Epithelial cell of prostate (primary cell): ENCODE measurements around the gene CDH13.

Source experiments
- DNase-seq: peaks from one replicate; pipeline ENCODE4 v3.0.0-alpha.2; 2011; ENCODE audit warnings: low read depth, low spot score
- H3K27ac ChIP-seq: fragments of 450-650 bp; 2 replicates; pipeline ENCODE4 v1.5.1; 2017; ENCODE audit warnings: mild to moderate bottlenecking

Gene CDH13

DNA sequence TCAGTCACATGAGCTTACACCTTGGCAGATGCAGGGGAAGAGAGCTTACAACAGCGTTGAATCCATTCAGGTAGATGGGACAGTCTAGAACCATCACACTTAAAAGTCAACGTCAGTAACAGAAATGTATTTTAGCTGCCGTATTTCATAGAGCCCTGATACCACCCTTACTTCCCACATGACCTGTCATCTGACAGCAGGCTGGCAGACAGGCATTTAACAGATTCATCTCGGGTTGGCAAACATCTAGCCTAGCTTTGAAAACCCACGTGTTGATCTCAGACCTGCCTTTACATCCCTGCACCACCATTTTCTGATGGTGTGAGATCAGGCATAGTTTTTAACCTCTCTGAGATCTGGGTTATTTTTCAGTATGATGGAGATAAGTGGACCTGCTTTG is 1003.1 kb downstream of the CDH13 start:
- H3K27ac ChIP-seq = no peak overlapping the region
- no peak for DNase-seq

DNA sequence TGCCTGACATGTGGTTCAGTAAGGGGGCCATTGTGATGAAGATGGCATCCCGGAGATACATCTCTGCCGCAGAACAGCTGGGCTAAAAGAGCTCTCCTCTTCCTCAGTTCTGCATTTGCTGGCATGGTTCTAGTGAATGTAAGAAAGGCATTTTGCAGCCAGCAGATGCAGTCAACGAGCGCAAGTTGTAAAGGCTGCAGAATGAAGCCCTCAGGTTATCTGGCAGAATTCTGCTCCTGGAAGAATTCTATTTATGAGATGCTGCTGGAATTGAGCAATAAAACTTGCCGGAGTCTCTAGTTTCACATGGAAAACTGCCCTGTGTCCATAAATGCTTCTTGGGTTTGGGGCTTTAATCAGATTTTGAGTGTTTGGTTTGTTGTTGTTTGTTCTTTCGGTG is 1004.2 kb downstream of the CDH13 start:
- no peak overlapping the region for H3K27ac ChIP-seq
- DNase-seq = no peak

DNA sequence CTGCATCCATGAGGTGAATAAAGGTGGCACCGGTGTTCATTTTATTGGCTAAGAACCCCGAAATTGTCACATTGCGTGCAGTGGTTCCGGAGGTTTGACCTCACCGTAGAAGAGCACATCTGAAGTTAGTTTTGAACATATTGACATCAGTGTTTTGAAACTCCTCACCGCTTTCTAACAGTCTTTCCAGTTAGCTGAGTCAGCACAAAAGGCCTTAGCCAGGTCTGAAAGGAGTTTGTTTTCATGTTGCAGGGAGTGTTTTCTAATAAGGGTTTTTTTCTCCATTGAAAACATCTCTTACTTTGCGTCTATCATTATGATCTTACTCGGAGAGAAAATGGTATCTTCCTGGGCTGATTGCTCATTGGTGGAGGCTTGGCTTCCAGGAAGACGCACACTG is 1006.5 kb downstream of the CDH13 start:
- H3K27ac ChIP-seq = no peak overlapping the region
- DNase-seq = no peak

- no peak for DNase-seq
These were observed 1021.6 kb downstream of the CDH13 start for GRCh38 chr16:83648347-83648746.

DNA sequence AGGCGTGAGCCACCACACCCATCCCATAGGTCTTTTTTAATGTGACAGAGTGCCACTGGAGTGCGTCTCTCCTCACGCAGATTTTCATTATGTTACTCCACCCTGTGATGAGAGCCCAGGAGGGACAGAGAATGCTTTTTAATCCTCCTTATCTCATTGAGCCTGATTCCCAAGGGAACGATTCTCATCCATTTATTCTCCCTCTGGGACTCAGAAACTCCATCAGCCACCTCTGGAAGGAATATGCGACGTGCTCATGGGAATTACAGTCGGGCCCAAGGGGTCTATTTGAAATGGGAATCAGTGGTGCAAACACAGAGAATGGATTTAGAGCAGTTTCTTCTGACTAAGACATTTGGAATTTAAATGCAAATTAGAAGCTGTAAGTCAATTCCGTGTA is 1025.1 kb downstream of the CDH13 start:
- DNase-seq = no peak
- no peak overlapping the region for H3K27ac ChIP-seq

More at GRCh38 chr16:83648347-83648746, 1021.6 kb downstream of the CDH13 start:
- H3K27ac ChIP-seq = no peak overlapping the region

DNA sequence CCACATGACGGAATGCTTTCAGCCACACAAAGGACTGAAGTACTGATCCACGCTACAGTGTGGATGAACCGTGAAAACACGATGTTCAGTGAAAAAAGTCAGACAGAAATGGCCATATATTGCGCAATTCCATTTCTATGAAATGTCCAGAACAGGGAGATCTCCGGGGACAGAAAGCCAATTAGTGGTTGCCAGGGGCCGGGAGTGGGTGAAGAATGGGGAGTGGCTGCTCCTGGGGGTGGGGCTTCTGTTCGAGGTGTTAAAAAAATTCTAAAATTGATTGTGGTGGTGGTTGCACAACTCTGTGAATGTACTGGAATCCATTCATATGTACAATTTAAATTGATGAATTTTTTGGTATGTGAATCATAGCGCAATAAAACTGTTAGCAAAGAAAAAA is 1026.2 kb downstream of the CDH13 start:
- DNase-seq = no peak
- no peak overlapping the region for H3K27ac ChIP-seq

DNA sequence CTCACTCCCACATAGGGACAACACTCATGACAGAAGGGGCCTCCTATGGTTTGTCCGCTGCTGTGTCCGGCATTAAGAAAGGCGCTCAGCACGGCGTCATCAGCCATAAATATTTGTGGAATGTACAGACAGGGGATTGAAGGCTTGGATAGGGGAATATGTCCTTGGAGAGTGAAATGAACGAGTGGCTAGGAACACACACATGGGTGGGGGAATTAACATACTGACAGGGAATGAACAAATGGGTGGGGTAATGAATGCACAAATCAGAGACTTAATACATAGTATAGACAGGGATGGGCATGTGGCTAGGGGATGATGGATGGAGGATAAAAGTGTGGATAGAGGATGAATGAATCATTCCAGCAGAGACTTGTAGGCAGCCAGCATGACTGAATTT is 1027.0 kb downstream of the CDH13 start:
- DNase-seq = no peak
- no peak overlapping the region for H3K27ac ChIP-seq

DNA sequence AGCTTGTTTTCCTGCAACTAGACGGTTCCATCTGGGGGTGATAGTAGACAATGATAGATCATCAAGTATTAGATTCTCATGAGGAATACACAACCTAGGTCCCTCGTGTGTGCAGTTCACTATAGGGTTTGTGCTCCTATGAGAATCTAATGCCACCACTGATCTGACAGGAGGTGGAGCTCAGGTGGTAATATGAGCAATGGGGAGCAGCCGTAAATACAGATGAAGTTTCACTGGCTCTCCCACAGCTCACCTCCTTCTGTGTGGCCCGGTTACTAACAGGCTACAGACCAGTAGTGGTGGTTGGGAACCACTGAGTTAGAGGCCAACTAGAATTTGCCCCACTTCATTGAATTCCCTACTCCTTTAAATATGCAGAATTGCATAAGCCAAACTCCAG is 1033.5 kb downstream of the CDH13 start:
- no peak overlapping the region for H3K27ac ChIP-seq
- DNase-seq = no peak

- DNase-seq = peak; percentile 39
- H3K27ac ChIP-seq = no peak overlapping the region
These were observed 1034.9 kb downstream of the CDH13 start for GRCh38 chr16:83661656-83662055.

DNA sequence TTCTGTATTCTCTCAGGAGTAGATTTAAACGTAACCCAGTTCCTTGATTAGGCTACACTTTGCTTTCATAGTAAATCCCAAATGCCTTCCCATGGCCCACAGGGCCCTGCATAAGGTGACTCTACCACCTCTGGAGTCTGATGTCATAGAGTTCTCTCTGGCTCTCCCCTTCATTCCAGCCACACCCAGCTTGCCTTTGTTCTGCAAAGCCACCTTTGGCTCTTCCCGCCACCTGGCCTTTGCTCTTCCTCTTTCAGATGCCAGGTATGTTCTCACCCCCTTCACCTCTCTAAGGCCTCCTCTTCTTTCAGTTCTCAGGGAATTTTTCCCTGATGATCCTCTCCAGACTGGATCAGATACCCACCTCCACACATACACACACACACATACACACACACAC is 1039.7 kb downstream of the CDH13 start:
- DNase-seq = no peak
- no peak overlapping the region for H3K27ac ChIP-seq

DNA sequence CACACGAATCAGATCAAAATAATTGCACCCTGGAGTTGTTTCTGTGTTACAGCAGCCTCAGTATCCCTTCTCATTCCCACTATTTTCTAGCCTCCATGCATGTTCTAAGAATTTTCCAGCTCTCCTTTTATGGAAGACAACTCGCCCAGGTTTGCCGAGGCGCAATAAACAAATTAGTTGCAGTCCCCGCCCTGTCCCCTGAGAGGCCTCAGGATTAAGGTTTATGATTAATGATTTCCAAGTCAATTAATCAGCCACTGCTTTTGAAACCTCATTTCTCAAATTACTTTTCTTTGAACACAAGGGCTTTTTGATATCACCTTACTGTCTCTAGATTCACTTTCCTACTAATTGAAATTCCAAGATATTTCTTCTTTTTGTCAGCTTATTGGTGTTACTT is 1042.7 kb downstream of the CDH13 start:
- H3K27ac ChIP-seq = no peak overlapping the region
- no peak for DNase-seq

DNA sequence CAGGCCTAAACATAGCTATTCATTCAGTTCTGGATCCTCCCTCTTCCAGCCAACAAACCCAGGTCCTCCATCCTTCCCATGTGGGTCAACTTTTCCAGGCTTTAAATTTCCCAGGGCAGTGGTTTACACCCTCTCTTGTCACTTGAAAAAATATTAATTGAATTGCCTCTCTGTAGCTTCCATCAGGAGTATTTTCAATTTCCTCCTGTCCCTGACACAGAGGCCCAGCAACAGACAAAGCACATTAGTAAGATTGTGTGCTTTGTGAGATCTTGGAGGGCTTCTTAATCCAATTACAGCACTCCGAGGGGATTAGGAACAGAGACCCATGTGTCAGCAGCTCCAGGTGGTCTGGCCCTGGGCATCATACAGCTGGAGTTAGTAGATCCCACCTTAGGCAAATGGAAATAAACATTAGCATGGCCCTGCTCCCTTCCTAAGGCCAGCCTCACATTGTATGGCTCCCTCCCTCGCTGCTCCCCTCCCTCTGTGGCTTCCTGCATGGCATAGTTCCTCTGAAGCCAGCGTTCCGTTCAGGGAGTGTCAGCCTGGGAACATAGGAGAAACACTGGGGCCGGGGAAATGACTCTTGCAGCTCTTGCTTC is 1048.3 kb downstream of the CDH13 start:
- DNase-seq = no peak
- H3K27ac ChIP-seq = no peak overlapping the region

- no peak overlapping the region for H3K27ac ChIP-seq
- DNase-seq = no peak
These were observed 1049.3 kb downstream of the CDH13 start for GRCh38 chr16:83676086-83676485.

GRCh38 chr16:83680980-83681379 is 1054.2 kb downstream of the CDH13 start:
- no peak for DNase-seq
- no peak overlapping the region for H3K27ac ChIP-seq

DNA sequence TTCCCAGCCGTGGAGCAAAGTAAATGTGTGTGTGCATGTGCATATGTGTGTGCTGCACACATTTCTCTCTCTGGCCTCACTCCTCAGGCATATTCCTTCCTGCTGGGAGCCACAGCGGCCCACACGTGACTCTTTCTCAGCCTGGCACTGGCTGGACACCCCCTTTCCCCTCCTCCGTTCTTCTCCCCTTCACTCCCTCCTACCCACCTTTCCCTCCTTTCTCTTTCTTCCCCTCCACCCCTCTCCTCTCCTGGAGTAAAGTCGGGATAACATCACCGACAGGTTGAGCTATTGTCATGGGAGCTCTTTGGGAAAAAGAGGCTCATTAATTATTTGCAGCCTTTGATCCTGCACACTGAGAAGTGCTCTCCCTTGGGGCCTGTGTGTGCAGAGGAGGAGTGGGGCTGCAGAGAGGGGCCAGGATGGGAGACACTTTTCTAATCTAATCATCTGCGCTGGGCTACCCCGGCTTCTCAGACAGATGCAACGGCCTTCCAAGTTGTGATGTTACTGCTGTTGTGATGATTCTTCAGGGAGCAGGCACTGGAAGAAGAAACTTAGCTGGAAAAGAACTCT is 1054.7 kb downstream of the CDH13 start:
- no peak for DNase-seq
- H3K27ac ChIP-seq = no peak overlapping the region

- no peak overlapping the region for H3K27ac ChIP-seq
- DNase-seq = no peak
These were observed 1055.5 kb downstream of the CDH13 start for GRCh38 chr16:83682116-83682867.

DNA sequence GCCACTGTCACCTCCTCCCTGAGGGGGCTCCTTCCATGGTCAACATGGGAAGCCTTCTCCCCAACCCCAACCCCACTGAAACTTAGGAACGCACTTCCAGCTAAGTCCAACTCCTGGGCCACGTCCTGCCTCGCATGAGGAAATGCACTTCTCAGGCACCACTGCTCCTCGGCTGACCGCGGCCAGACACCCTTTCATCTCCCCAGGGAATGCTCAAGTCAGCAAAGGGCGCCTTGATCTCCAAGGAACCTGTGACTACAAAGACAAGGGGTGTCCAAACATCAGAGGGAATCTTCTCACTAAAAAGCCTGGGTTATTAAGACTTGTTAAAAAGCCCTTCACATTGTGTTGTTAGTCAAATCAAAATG is 1056.1 kb downstream of the CDH13 start:
- DNase-seq = no peak
- no peak overlapping the region for H3K27ac ChIP-seq

DNA sequence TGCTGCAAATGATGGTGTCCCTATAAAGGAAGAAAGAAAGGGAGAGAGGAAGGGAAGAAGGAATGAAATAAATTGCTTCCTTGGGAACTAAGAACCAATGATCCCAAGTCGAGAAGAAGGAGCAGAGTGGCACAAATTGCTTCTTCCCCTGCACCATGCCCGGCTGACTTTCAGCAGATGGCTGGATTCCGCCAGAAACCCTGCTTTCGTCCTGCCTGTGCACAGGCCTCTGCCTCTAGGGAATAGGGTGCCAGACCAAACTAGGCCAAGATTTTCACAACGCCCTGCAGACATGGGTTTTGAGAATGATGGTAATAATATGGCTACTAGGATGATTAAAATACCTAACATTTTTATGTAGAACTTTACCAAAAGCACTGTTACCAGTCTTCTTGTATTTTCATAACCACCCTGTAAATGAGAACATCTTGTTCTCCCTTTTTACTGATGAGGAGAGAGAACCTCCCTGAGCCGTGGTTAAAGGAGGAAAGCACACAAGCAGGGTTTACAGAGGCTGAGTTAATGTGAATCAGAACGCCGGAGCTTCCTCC is 1058.9 kb downstream of the CDH13 start:
- DNase-seq = no peak
- no peak overlapping the region for H3K27ac ChIP-seq

GRCh38 chr16:83686726-83687125 is 1060.0 kb downstream of the CDH13 start:
- no peak overlapping the region for H3K27ac ChIP-seq
- no peak for DNase-seq

DNA sequence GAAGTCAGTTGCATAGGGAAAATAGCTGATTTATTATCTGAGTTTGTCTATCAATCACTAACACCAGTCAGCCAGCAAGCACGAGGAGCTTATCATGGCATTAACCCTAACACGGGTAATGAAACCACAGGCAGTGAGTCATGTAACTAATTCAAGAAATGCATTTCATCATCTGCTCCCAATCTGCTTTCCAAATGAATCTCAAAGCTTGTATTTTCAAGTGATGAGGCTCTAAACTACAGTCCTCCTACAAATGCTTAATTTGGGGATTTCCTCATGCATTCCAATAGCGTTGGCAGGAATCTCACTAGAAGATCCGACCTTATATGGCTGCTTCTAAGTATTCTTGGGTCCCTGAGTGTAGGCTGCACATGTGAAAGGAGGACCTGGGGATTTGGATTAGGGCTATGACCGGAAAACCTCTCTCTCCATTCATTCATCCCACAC is 1062.6 kb downstream of the CDH13 start:
- peak; percentile 70 for DNase-seq
- peak overlapping the region; percentile 31 for H3K27ac ChIP-seq

GRCh38 chr16:83692224-83692623 is 1065.5 kb downstream of the CDH13 start:
- H3K27ac ChIP-seq = no peak overlapping the region
- DNase-seq = no peak
